ENCODE measurements around the gene ACSM6. TPM values are rescaled to one million over a fixed set of nuclear protein-coding genes. Genes with fewer than 3 reads are reported as not detected.

The ACSM6 gene
- polyA plus RNA-seq, 1 of the 3 experiments (the other 2 are of a cell fraction): not detected

DNA sequence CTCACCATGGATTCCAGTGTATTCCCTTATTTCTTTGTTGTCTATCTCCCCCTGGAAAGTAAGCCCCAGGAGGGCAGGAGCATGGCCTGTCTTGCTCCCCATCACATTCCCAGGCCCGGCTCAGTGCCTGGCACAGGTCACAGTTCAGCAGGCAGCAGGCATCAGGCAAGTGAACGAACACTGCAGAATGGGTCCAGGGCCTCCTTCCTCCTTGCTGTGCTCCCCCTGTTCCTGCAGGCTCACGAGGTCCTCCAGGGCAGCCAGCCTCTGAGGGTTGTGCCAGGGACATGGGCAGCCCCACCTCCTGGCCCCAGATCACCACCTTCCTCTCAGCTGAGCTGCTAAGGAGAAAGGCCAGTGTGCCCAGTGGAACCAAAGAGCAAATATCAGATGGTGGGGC is 55.0 kb downstream of the ACSM6 start:
- Histone ChIP-seq H3K4me2 (no peak overlapping the region), H3K4me1 (ENCODE audit: control insufficient read depth in 1 of 2, insufficient read depth in 2 of 2, low read depth in 1 of 2, low read length in 1 of 2) (peaks cover 2 to 8% of the 10 kb centered on the region in 2 experiments; a peak in 3 of 4 replicates), H2AFZ (ENCODE audit: low read depth) (no peak overlapping the region), H3F3A (replicated peaks; ENCODE audit: insufficient read depth) (peaks cover 17% of the 10 kb centered on the region), H4K20me1 (ENCODE audit: insufficient read depth) (no peaks in the 10 kb centered on the region), H3K27me3 (ENCODE audit: insufficient read depth) (no peaks in the 10 kb centered on the region), H3K79me2 (ENCODE audit: insufficient read depth) (peaks cover 27% of the 10 kb centered on the region; the same call in 1 of the 2 replicates), H3K9ac (no peak overlapping the region), H3K9me2 (no peaks in the 10 kb centered on the region), H3K36me3 (replicated peaks in 1 of 2; ENCODE audit: control insufficient read depth in 1 of 2, insufficient read depth in 2 of 2, low read length in 1 of 2) (peaks cover 10 to 19% of the 10 kb centered on the region in 2 experiments), H3K9me3 (no peaks in the 10 kb centered on the region), H3K4me3 (ENCODE audit: low read depth in 2 of 2, low read length in 1 of 2) (no peak overlapping the region), H3K27ac (ENCODE audit: low read depth in 2 of 2, low read length in 1 of 2) (peak overlapping the region in 1 of 2 experiments; percentile 84; a peak in 1 of 4 replicates)
- WGBS (ENCODE audit: low lambda C conversion rate): 89% methylated on average over 2 of the region's 3 CpGs
- ChIA-PET POLR2A (no interaction called here), CTCF (interaction anchor here (14.1 kb wide), 1 partner anchor 114 kb away, joined by 404 read pairs; no protein-coding TSS in a partner anchor)
- DNase-seq: no peak
- TF ChIP-seq TAF1 (IDR thresholded peaks at IDR 0.05; ENCODE audit: borderline replicate concordance, low read depth, low read length) (no peak), JUND (IDR thresholded peaks at IDR 0.05) (no peak), RXRA (IDR thresholded peaks at IDR 0.05; ENCODE audit: borderline replicate concordance, low read depth) (no peak), NRF1 (IDR thresholded peaks at IDR 0.05; ENCODE audit: low read depth, low read length) (no peak), TCF12 (IDR thresholded peaks at IDR 0.05) (no peak), MEF2A (IDR thresholded peaks at IDR 0.05; ENCODE audit: borderline replicate concordance, low read depth) (no peak), SMC3 (IDR thresholded peaks at IDR 0.05; ENCODE audit: low read depth, low read length) (no peak), MXI1 (IDR thresholded peaks at IDR 0.05; ENCODE audit: low read depth, low read length) (no peak)
- TF ChIP-seq, protein P1, sequence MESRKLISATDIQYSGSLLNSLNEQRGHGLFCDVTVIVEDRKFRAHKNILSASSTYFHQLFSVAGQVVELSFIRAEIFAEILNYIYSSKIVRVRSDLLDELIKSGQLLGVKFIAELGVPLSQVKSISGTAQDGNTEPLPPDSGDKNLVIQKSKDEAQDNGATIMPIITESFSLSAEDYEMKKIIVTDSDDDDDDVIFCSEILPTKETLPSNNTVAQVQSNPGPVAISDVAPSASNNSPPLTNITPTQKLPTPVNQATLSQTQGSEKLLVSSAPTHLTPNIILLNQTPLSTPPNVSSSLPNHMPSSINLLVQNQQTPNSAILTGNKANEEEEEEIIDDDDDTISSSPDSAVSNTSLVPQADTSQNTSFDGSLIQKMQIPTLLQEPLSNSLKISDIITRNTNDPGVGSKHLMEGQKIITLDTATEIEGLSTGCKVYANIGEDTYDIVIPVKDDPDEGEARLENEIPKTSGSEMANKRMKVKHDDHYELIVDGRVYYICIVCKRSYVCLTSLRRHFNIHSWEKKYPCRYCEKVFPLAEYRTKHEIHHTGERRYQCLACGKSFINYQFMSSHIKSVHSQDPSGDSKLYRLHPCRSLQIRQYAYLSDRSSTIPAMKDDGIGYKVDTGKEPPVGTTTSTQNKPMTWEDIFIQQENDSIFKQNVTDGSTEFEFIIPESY (IDR thresholded peaks at IDR 0.05; ENCODE audit: borderline replicate concordance, low read depth): no peak
- TF ChIP-seq, protein P2, sequence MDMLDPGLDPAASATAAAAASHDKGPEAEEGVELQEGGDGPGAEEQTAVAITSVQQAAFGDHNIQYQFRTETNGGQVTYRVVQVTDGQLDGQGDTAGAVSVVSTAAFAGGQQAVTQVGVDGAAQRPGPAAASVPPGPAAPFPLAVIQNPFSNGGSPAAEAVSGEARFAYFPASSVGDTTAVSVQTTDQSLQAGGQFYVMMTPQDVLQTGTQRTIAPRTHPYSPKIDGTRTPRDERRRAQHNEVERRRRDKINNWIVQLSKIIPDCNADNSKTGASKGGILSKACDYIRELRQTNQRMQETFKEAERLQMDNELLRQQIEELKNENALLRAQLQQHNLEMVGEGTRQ (IDR thresholded peaks at IDR 0.05; ENCODE audit: borderline replicate concordance, low read depth, low read length): no peak

DNA sequence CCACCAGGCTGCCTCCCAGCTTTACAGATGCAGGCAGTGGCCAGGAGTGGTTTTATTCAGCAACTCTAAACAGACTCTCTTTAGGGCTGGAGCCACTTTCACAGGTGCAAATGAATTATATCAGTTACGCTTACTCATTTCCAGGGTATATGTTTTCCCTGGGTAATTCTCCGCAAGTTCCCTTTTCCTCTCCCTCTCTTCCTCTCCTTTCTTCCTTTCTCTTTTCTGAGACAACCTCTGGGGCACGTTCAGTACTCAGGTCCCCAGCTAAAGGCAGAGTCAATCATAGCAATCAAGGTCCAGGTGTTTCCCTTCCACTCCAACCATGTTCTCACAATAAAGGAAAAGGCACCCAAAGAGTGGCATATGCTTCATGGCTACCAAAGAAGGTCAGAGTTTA is 55.4 kb downstream of the ACSM6 start:
- peaks cover 10 to 18% of the 10 kb centered on the region in 2 experiments for H3K36me3 ChIP-seq (replicated peaks in 1 of 2; ENCODE audit: control insufficient read depth in 1 of 2, insufficient read depth in 2 of 2, low read length in 1 of 2)
- H3K27ac ChIP-seq (ENCODE audit: low read depth in 2 of 2, low read length in 1 of 2): no peak overlapping the region
- no peaks in the 10 kb centered on the region for H4K20me1 ChIP-seq (ENCODE audit: insufficient read depth)
- DNase-seq: no peak
- H3K27me3 ChIP-seq (ENCODE audit: insufficient read depth): no peaks in the 10 kb centered on the region
- no peak for TF ChIP-seq ELF1 (IDR thresholded peaks at IDR 0.05)
- WGBS (ENCODE audit: low lambda C conversion rate): 95% methylated on average over 3 of the region's 3 CpGs
- H3K9me2 ChIP-seq: no peaks in the 10 kb centered on the region
- ChIA-PET CTCF (interaction anchor here (14.1 kb wide), 1 partner anchor 113 kb away, joined by 404 read pairs; no protein-coding TSS in a partner anchor), POLR2A (no interaction called here)
- H3K4me3 ChIP-seq (ENCODE audit: low read depth in 2 of 2, low read length in 1 of 2): no peak overlapping the region
- H3F3A ChIP-seq (replicated peaks; ENCODE audit: insufficient read depth): peaks cover 18% of the 10 kb centered on the region
- no peaks in the 10 kb centered on the region for H3K9me3 ChIP-seq
- peaks cover 2 to 8% of the 10 kb centered on the region in 2 experiments; a peak in 3 of 4 replicates for H3K4me1 ChIP-seq (ENCODE audit: control insufficient read depth in 1 of 2, insufficient read depth in 2 of 2, low read depth in 1 of 2, low read length in 1 of 2)
- no peak overlapping the region for H2AFZ ChIP-seq (ENCODE audit: low read depth)
- H3K4me2 ChIP-seq: no peak overlapping the region
- H3K79me2 ChIP-seq (ENCODE audit: insufficient read depth): peaks cover 30% of the 10 kb centered on the region; the same call in 1 of the 2 replicates
- H3K9ac ChIP-seq: no peak overlapping the region
